Endothelial cell of umbilical vein (primary cell): ENCODE results near the gene SIGLEC7. TPM values are rescaled to one million over a fixed set of nuclear protein-coding genes. Genes with fewer than 3 reads are reported as not detected.

Experiments
- BruUV-seq: library from RNA; stranded (reverse); fragments of 400-500 nt; replicated peaks from 2 replicates; lab custom pipeline; 2021; lab: Mats Ljungman, UMichigan
- CTCF ChIA-PET: fragments of 300-600, 350-600 bp; sonication (Branson Sonifier 250); formaldehyde crosslinking; loops from one replicate; lab custom pipeline; 2021; ENCODE audit warnings: antibody characterized with exemption, inconsistent platforms; lab: Charles Lee
- POLR2A ChIA-PET: fragments of 300-600, 350-600 bp; sonication (Branson Sonifier 250); formaldehyde crosslinking; loops from one replicate; lab custom pipeline; 2021; ENCODE audit warnings: antibody characterized with exemption, inconsistent platforms; lab: Charles Lee
- DNase-seq: peaks from one replicate; pipeline ENCODE4 v3.0.0-alpha.2; 2011; ENCODE audit warnings: low read depth, low spot score
- FAIRE-seq: peaks from 2 replicates; lab custom pipeline; 2011; peaks lifted over from hg19 to GRCh38; lab: Jason Lieb, UNC
- H2AFZ ChIP-seq: 2 replicates; pipeline ENCODE4 v1.6.0; 2012; ENCODE audit warnings: low read depth, low read length, control low read depth, inconsistent platforms
- H3K27ac ChIP-seq: 2 replicates; pipeline ENCODE4 v1.5.1; 2011; ENCODE audit warnings: low read depth, mild to moderate bottlenecking, control low read depth, low read length, moderate library complexity; ENCODE audit not compliant: insufficient read depth
- H3K27me3 ChIP-seq, 2 experiments: 2 replicates each; pipeline versions ENCODE4 v1.6.0 to v1.6.1; 2011; ENCODE audit warnings: low read length in 2 of 2, mixed read lengths in 1 of 2; ENCODE audit not compliant: control insufficient read depth in 2 of 2, insufficient read depth in 2 of 2
- H3K36me3 ChIP-seq, 2 experiments: 2 replicates in 1 of 2; 3 replicates in 1 of 2; pipeline ENCODE4 v1.5.1; 2011; ENCODE audit warnings: low read length in 2 of 2, mild to moderate bottlenecking in 1 of 2, moderate library complexity in 1 of 2; ENCODE audit not compliant: control insufficient read depth in 2 of 2, insufficient read depth in 2 of 2; ENCODE audit errors: extremely low read depth in 1 of 2
- H3K4me1 ChIP-seq: 3 replicates; pipeline ENCODE4 v1.5.1; 2011; ENCODE audit warnings: mild to moderate bottlenecking, low read length; ENCODE audit not compliant: control insufficient read depth, insufficient read depth; ENCODE audit errors: extremely low read depth
- H3K4me2 ChIP-seq: 2 replicates; pipeline ENCODE4 v1.6.1; 2011; ENCODE audit warnings: low read length, control low read depth, mixed read lengths; ENCODE audit not compliant: insufficient read depth
- H3K4me3 ChIP-seq, 3 experiments: fragments of 200-600 bp in 1 of 3; sonication (generic), shearing (Covaris generic) in 1 of 3; replicated peaks in 1 of 3; 2 replicates each; pipeline ENCODE4 v1.5.1; 2011 to 2016; ENCODE audit warnings: control low read depth in 3 of 3, low read length in 3 of 3, mild to moderate bottlenecking in 2 of 3, inconsistent platforms in 1 of 3, low read depth in 1 of 3, moderate library complexity in 1 of 3; ENCODE audit not compliant: insufficient read depth in 1 of 3
- H3K79me2 ChIP-seq: 2 replicates; pipeline ENCODE4 v1.6.0; 2012; ENCODE audit warnings: low read length, inconsistent platforms; ENCODE audit not compliant: control insufficient read depth, insufficient read depth
- H3K9ac ChIP-seq: replicated peaks from 2 replicates; pipeline ENCODE3; 2011; ENCODE audit warnings: low read length, control low read depth; ENCODE audit not compliant: insufficient read depth; ENCODE audit errors: extremely low read depth
- H3K9me1 ChIP-seq: replicated peaks from 3 replicates; pipeline ENCODE4 v1.6.0; 2011; ENCODE audit warnings: mild to moderate bottlenecking, low read length; ENCODE audit not compliant: control insufficient read depth, insufficient read depth; ENCODE audit errors: extremely low read depth
- H3K9me3 ChIP-seq: replicated peaks from 2 replicates; pipeline ENCODE4 v1.5.1; 2012; ENCODE audit warnings: low read length, inconsistent platforms; ENCODE audit not compliant: control insufficient read depth, insufficient read depth
- H4K20me1 ChIP-seq: replicated peaks from 2 replicates; pipeline ENCODE3; 2011; ENCODE audit warnings: mild to moderate bottlenecking, low read length; ENCODE audit not compliant: control insufficient read depth, insufficient read depth; ENCODE audit errors: extremely low read depth
- EZH2 ChIP-seq: IDR thresholded peaks from 2 replicates; pipeline ENCODE4 v1.6.1; 2012; ENCODE audit warnings: borderline replicate concordance, low read depth, mild to moderate bottlenecking, moderate library complexity, low read length, inconsistent platforms; ENCODE audit not compliant: severe bottlenecking
- FOS ChIP-seq: IDR thresholded peaks from 2 replicates; pipeline ENCODE4 v1.6.1; 2011; ENCODE audit warnings: mild to moderate bottlenecking, low read length, moderate library complexity, borderline replicate concordance; ENCODE audit not compliant: insufficient read depth
- GATA2 ChIP-seq: IDR thresholded peaks from 2 replicates; pipeline ENCODE4 v1.7.0; 2011; ENCODE audit warnings: low read depth, mild to moderate bottlenecking, moderate library complexity, mixed read lengths, low read length; ENCODE audit not compliant: insufficient read length, insufficient read depth
- JUN ChIP-seq: IDR thresholded peaks from 2 replicates; pipeline ENCODE4 v1.6.1; 2011; ENCODE audit warnings: borderline replicate concordance, low read depth; ENCODE audit not compliant: insufficient read length, insufficient read depth
- MAX ChIP-seq: IDR thresholded peaks from 2 replicates; pipeline ENCODE4 v1.6.1; 2011; ENCODE audit not compliant: insufficient read depth, insufficient read length
- MYC ChIP-seq: IDR thresholded peaks from one replicate; pipeline ENCODE4 v1.6.1; 2011; ENCODE audit warnings: mild to moderate bottlenecking, low read depth, low read length
- POLR2A ChIP-seq: IDR thresholded peaks from 2 replicates; pipeline ENCODE4 v1.6.1; 2012; ENCODE audit warnings: low read depth, mild to moderate bottlenecking, control low read depth, low read length
- POLR2AphosphoS5 ChIP-seq: IDR thresholded peaks from 2 replicates; pipeline ENCODE4 v1.6.1; 2012; ENCODE audit warnings: low read depth, mild to moderate bottlenecking, control low read depth, low read length, moderate library complexity; ENCODE audit not compliant: insufficient read depth
- dilution Hi-C: fragments of 300-500 bp; cut with MboI; formaldehyde crosslinking; loops from one replicate; pipeline ENCODE4 v1.15.0; 2019; ENCODE audit warnings: low sequenced_read_pairs; ENCODE audit not compliant: extremely low pct_ligation_motif_present
- intact Hi-C: fragments of 100-400 bp; cut with micrococcal nuclease; formaldehyde crosslinking; loops from one replicate; pipeline ENCODE4 v1.10.0; 2022
- polyA plus RNA-seq, 4 experiments: library from polyadenylated mRNA; depleted of rRNA in 3 of 4; stranded (reverse) in 3 of 4; unstranded in 1 of 4; fragments of >200 nt; gene quantifications; 2 replicates each; pipeline versions ENCODE4 v1.2.1 to v1.2.3, GENCODE V29; 2011 to 2012; ENCODE audit warnings: missing spikeins in 1 of 4
- total RNA-seq: library from RNA; stranded (reverse); gene quantifications from 2 replicates; pipeline ENCODE4 v1.2.3, GENCODE V29; 2021
- TF ChIP-seq, protein P1 (sequence below), 2 donors: IDR thresholded peaks; 1 replicate in 1 of 2; 2 replicates in 1 of 2; pipeline ENCODE4 v1.5.1; 2011; ENCODE audit warnings: low read length in 2 of 2, mild to moderate bottlenecking in 2 of 2, moderate library complexity in 2 of 2, control low read depth in 1 of 2, inconsistent platforms in 1 of 2, low read depth in 1 of 2; ENCODE audit not compliant: insufficient read depth in 1 of 2; ENCODE audit errors: extremely low read depth in 1 of 2

The SIGLEC7 gene
- total and polyA plus RNA-seq, 2 donors (not counting 3 experiments of a cell fraction or from before 2014, with no cell fraction given) = not detected

DNA sequence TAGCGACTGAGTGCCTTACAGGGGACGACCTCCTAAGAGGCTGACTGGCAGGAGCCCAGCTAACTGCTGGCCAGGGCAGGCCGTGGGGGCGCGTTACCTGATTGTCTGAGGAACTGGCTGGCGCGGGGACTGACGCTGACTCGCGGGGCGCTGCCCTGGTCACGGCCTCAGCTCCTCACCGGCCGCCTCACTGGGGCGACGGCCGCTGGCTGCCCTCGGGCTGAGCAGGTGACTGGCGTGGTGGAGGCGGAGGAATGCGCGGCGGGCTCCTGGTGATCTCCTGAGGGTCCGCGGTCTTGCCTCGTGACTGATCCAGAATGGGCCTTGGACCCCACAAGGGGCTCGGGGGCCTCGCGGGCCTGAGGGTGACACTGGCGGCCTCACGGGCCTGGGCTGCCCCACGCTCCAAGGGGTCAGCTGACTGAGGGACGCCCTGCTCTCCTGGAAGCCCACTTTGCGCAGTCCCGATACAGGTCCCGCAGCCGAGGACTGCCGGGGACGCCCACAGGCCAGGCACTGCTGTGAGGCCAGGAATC, 39.3 kb downstream of the SIGLEC7 start:
- no peaks in the 10 kb centered on the region for H3K9me1 ChIP-seq
- TF ChIP-seq GATA2 = no peak
- TF ChIP-seq POLR2AphosphoS5 = no peak
- TF ChIP-seq, protein P1, sequence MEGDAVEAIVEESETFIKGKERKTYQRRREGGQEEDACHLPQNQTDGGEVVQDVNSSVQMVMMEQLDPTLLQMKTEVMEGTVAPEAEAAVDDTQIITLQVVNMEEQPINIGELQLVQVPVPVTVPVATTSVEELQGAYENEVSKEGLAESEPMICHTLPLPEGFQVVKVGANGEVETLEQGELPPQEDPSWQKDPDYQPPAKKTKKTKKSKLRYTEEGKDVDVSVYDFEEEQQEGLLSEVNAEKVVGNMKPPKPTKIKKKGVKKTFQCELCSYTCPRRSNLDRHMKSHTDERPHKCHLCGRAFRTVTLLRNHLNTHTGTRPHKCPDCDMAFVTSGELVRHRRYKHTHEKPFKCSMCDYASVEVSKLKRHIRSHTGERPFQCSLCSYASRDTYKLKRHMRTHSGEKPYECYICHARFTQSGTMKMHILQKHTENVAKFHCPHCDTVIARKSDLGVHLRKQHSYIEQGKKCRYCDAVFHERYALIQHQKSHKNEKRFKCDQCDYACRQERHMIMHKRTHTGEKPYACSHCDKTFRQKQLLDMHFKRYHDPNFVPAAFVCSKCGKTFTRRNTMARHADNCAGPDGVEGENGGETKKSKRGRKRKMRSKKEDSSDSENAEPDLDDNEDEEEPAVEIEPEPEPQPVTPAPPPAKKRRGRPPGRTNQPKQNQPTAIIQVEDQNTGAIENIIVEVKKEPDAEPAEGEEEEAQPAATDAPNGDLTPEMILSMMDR (IDR thresholded peaks at IDR 0.05; ENCODE audit: extremely low read depth in 1 of 2, insufficient read depth in 1 of 2, low read depth in 1 of 2, low read length in 2 of 2) = no peak
- TF ChIP-seq JUN = no peak
- TF ChIP-seq FOS = no peak
- ChIA-PET CTCF (no interaction called here), POLR2A (no interaction called here)
- no peaks in the 10 kb centered on the region for H4K20me1 ChIP-seq
- H3K4me2 ChIP-seq = no peak overlapping the region
- H3K4me3 ChIP-seq = no peak overlapping the region
- no peak overlapping the region for H3K27ac ChIP-seq
- no peak overlapping the region for H2AFZ ChIP-seq
- no peak for FAIRE-seq
- H3K4me1 ChIP-seq = no peaks in the 10 kb centered on the region
- no peak overlapping the region for H3K9ac ChIP-seq
- H3K27me3 ChIP-seq = no peaks in the 10 kb centered on the region
- dilution Hi-C loops (no loop called here), intact Hi-C loops (no loop called here)
- DNase-seq = no peak
- H3K79me2 ChIP-seq = no peaks in the 10 kb centered on the region
- BruUV-seq = no TSS peak
- H3K9me3 ChIP-seq = no peaks in the 10 kb centered on the region
- no peaks in the 10 kb centered on the region for H3K36me3 ChIP-seq

DNA sequence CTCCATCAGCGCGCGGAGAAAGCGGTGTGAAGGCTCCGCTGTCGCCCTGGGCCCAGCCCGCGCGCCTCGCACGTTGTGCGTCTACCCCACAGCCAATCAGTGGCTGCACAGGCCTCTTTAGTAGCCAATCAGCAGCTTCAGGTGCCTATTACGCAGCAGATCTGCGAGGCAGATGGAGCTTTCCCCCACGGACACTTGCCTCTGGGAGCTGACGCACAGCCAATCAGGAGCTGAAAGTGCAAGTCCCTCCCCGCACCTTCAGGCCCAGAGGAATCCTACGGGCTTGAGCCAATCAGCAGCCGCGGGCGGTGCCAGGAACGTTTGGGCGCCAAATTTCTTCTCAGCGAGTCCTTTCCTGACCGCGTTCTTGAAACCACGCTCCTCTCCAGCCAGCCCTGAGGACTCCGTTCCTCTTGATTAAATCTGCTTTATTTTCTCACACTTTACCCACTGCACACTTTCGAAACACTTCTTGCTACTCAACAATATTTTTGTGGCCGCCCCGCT, 39.9 kb downstream of the SIGLEC7 start:
- H3K27ac ChIP-seq = no peak overlapping the region
- no peaks in the 10 kb centered on the region for H4K20me1 ChIP-seq
- H2AFZ ChIP-seq = no peak overlapping the region
- no peaks in the 10 kb centered on the region for H3K9me1 ChIP-seq
- H3K4me3 ChIP-seq = no peak overlapping the region
- H3K9me3 ChIP-seq = no peaks in the 10 kb centered on the region
- H3K79me2 ChIP-seq = no peaks in the 10 kb centered on the region
- no peak for FAIRE-seq
- no peak overlapping the region for H3K4me2 ChIP-seq
- H3K9ac ChIP-seq = no peak overlapping the region
- H3K4me1 ChIP-seq = no peaks in the 10 kb centered on the region
- no peaks in the 10 kb centered on the region for H3K36me3 ChIP-seq
- BruUV-seq = no TSS peak
- DNase-seq = no peak
- dilution Hi-C loops = no loop called here
- ChIA-PET CTCF (no interaction called here), POLR2A (no interaction called here)
- intact Hi-C loops = no loop called here
- TF ChIP-seq, protein P1 (IDR thresholded peaks at IDR 0.05; ENCODE audit: extremely low read depth in 1 of 2, insufficient read depth in 1 of 2, low read depth in 1 of 2, low read length in 2 of 2) = no peak
- TF ChIP-seq MAX = no peak
- no peak for TF ChIP-seq POLR2A
- TF ChIP-seq JUN = no peak
- no peak for TF ChIP-seq FOS
- TF ChIP-seq POLR2AphosphoS5 = no peak
- no peak for TF ChIP-seq MYC
- no peak for TF ChIP-seq GATA2
- TF ChIP-seq EZH2 = no peak
- H3K27me3 ChIP-seq = no peaks in the 10 kb centered on the region
